Fibroblast of the conjunctiva (primary cell): Measurements from ENCODE around the gene LASP1NB.

Experiments
- DNase-seq: peaks from one replicate; pipeline ENCODE4 v3.0.0-alpha.2; 2010; ENCODE audit warnings: low read depth

LASP1NB gene

GRCh38 chr17:38925263-38925995 lies at the start of gene LASP1NB:
LASP1NB (plus strand) TSS chr17:38925614.
- no peak for DNase-seq

- no peak for DNase-seq
Observed at GRCh38 chr17:38877130-38877851, 48.1 kb upstream of the LASP1NB start.

- DNase-seq, result peak; percentile 85
Observed at GRCh38 chr17:38879878-38880665, 45.3 kb upstream of the LASP1NB start.

GRCh38 chr17:38881600-38882191 lies 43.7 kb upstream of the LASP1NB start:
- DNase-seq, result peak; percentile 70

GRCh38 chr17:38882870-38883269 lies 42.5 kb upstream of the LASP1NB start:
- DNase-seq, result no peak

GRCh38 chr17:38883592-38884526 lies 41.6 kb upstream of the LASP1NB start:
- no peak for DNase-seq

GRCh38 chr17:38885044-38885727 lies 40.2 kb upstream of the LASP1NB start:
- no peak for DNase-seq

GRCh38 chr17:38885728-38886642 lies 39.4 kb upstream of the LASP1NB start:
- no peak for DNase-seq

- DNase-seq, result no peak
Observed at GRCh38 chr17:38886643-38887010, 38.8 kb upstream of the LASP1NB start.

GRCh38 chr17:38888842-38889241 lies 36.6 kb upstream of the LASP1NB start:
- DNase-seq, result no peak

- no peak for DNase-seq
Observed at GRCh38 chr17:38889745-38890409, 35.5 kb upstream of the LASP1NB start.

- DNase-seq, result no peak
Observed at GRCh38 chr17:38890410-38890746, 35.0 kb upstream of the LASP1NB start.

- no peak for DNase-seq
Observed at GRCh38 chr17:38891441-38891840, 34.0 kb upstream of the LASP1NB start.

- no peak for DNase-seq
Observed at GRCh38 chr17:38892083-38892482, 33.3 kb upstream of the LASP1NB start.

- DNase-seq, result no peak
Observed at GRCh38 chr17:38892620-38893019, 32.8 kb upstream of the LASP1NB start.

- DNase-seq, result no peak
Observed at GRCh38 chr17:38893113-38893512, 32.3 kb upstream of the LASP1NB start.

- DNase-seq, result no peak
Observed at GRCh38 chr17:38893607-38894006, 31.8 kb upstream of the LASP1NB start.

GRCh38 chr17:38894276-38894675 lies 31.1 kb upstream of the LASP1NB start:
- no peak for DNase-seq

- DNase-seq, result no peak
Observed at GRCh38 chr17:38896346-38896954, 29.0 kb upstream of the LASP1NB start.
